Common myeloid progenitor, CD34-positive (primary cell): ENCODE measurements around the gene SPANXN2. TPM values are rescaled to one million over a fixed set of nuclear protein-coding genes. Genes with fewer than 3 reads are reported as not detected.
"Not testable (repeated sequence)": the region's sequence is repeated elsewhere in the genome, so short reads cannot be mapped to it uniquely, and the experiment has no call there.

ENCODE experiments used
- CTCF ChIA-PET: fragments of 350-600 bp; sonication (Branson Sonifier 250); formaldehyde crosslinking; loops from one replicate; lab custom pipeline; 2021; ENCODE audit warnings: antibody characterized with exemption; lab: Charles Lee
- POLR2A ChIA-PET: fragments of 350-600 bp; sonication (Branson Sonifier 250); formaldehyde crosslinking; loops from one replicate; lab custom pipeline; 2021; ENCODE audit warnings: antibody characterized with exemption; lab: Charles Lee
- DNase-seq, 3 donors: peaks; one replicate each; pipeline versions ENCODE4 v3.0.0 to v3.0.0-alpha.2; 2013
- H3K27ac ChIP-seq, 2 experiments: 1 replicate in 1 of 2; 2 replicates in 1 of 2; pipeline ENCODE4 v1.7.0; 2013; ENCODE audit warnings: inconsistent platforms in 2 of 2, low read length in 2 of 2, mild to moderate bottlenecking in 2 of 2, low read depth in 1 of 2, moderate library complexity in 1 of 2; ENCODE audit not compliant: severe bottlenecking in 2 of 2, insufficient read depth in 1 of 2, poor library complexity in 1 of 2
- H3K27me3 ChIP-seq, 5 experiments: replicated peaks in 2 of 5; 1 replicate in 3 of 5; 2 replicates in 2 of 5; pipeline versions ENCODE4 v1.6.1 to v1.7.0; 2013; ENCODE audit warnings: low read length in 4 of 5, mild to moderate bottlenecking in 2 of 5, moderate library complexity in 2 of 5, inconsistent platforms in 1 of 5; ENCODE audit not compliant: insufficient read depth in 5 of 5, control insufficient read depth in 4 of 5
- H3K36me3 ChIP-seq, 4 experiments: 1 replicate in 2 of 4; 2 replicates in 2 of 4; pipeline versions ENCODE4 v1.6.1 to v1.7.0; 2013; ENCODE audit warnings: low read length in 3 of 4, control low read depth in 1 of 4, mild to moderate bottlenecking in 1 of 4; ENCODE audit not compliant: control insufficient read depth in 4 of 4, insufficient read depth in 4 of 4
- H3K4me1 ChIP-seq, 4 experiments: 1 replicate in 3 of 4; 2 replicates in 1 of 4; pipeline versions ENCODE4 v1.6.1 to v1.7.1; 2013; ENCODE audit warnings: low read length in 3 of 4, mild to moderate bottlenecking in 3 of 4, control low read depth in 1 of 4, inconsistent platforms in 1 of 4, moderate library complexity in 1 of 4; ENCODE audit not compliant: control insufficient read depth in 4 of 4, insufficient read depth in 4 of 4; ENCODE audit errors: control extremely low read depth in 1 of 4
- H3K4me3 ChIP-seq, 7 experiments: 1 replicate in 4 of 7; 2 replicates in 3 of 7; pipeline versions ENCODE4 v1.5.1 to v1.7.0; 2013; ENCODE audit warnings: mild to moderate bottlenecking in 7 of 7, low read length in 6 of 7, moderate library complexity in 6 of 7, inconsistent platforms in 2 of 7, low read depth in 2 of 7, control low read depth in 1 of 7; ENCODE audit not compliant: insufficient read depth in 4 of 7, control insufficient read depth in 1 of 7; ENCODE audit errors: extremely low read depth in 1 of 7
- H3K9me3 ChIP-seq, 5 experiments: 1 replicate in 4 of 5; 2 replicates in 1 of 5; pipeline versions ENCODE4 v1.6.1 to v1.7.1; 2013; ENCODE audit warnings: low read length in 4 of 5, mild to moderate bottlenecking in 2 of 5, inconsistent platforms in 1 of 5, low read depth in 1 of 5, moderate library complexity in 1 of 5; ENCODE audit not compliant: control insufficient read depth in 4 of 5, insufficient read depth in 2 of 5; ENCODE audit errors: control extremely low read depth in 1 of 5
- WGBS: methylation state at CpG from one replicate; pipeline ENCODE4 v1.1.5; 2013; ENCODE audit not compliant: insufficient coverage; 5-methylcytosine and 5-hydroxymethylcytosine counted together
- polyA plus RNA-seq: library from polyadenylated mRNA; unstranded; fragments of 120-200 nt; gene quantifications from one replicate; pipeline ENCODE4 v1.2.1, GENCODE V29; 2013

SPANXN2 gene
- not detected for polyA plus RNA-seq

DNA sequence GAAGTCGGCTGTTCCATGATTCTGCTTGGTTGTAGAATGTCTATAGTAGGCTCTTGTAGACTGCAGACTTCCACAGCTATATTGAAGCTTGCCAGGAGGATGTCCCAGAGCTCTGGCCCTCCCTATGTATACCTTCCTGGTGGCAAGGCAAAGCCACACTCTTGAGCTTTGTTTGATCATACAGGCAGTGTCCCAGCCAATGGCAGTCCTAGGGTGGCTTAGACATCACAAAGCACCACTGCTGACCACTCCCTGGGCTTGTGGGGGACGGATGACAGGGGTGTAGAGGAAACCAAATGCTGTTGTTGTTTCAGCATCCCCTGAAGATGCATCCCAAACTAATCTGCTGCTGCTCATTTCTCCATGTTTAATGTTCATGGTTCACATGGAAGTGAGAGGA lies at the start of gene SPANXN2:
SPANXN2 (minus strand) TSS at position 101 of the 400 bp plus-strand sequence; CDS start at position 17, 84 bp downstream.
- H3K27me3 ChIP-seq, H3K27ac ChIP-seq, CTCF ChIA-PET, H3K4me1 ChIP-seq, H3K36me3 ChIP-seq, POLR2A ChIA-PET, H3K4me3 ChIP-seq, DNase-seq, H3K9me3 ChIP-seq: not testable (repeated sequence)
- WGBS: 40% methylated on average over 1 of the region's 2 CpGs

DNA sequence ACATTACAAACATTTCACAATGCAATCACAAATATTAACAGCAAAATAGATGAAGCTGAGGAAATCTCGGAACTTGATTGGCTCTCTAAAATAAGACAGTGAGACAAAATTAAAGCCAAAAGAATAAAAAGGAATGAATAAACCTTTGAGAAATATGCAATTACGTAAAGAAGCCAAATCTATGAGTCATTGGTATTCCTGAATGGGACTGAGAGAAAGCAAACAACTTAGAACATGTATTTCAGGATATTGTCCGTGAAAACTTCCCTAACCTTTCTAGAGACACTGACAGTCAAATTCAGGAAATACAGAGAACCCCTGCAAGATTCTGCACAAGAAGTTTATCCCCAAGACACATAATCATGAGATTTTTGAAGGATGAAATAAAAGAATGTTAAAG lies 48.4 kb upstream of the SPANXN2 start:
- WGBS: 60% methylated on average over 1 of the region's 3 CpGs
- no peak overlapping the region for H3K4me3 ChIP-seq
- CTCF ChIA-PET: no interaction called here

DNA sequence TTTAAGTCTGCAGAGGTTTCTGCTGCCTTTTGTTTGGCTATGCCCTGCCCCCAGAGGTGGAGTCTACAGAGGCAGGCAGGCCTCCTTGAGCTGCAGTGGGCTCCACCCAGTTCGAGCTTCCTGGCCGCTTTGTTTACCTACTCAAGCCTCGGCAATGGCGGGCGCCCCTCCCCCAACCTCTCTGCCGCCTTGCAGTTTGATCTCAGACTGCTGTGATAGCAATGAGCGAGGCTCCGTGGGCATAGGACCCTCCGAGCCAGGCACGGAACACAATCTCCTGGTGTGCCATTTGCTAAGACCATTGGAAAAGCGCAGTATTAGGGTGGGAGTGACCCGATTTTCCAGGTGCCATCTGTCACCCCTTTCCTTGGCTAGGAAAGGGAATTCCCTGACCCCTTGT lies 47.2 kb upstream of the SPANXN2 start:
- H3K36me3 ChIP-seq, H3K27ac ChIP-seq, DNase-seq, H3K27me3 ChIP-seq, CTCF ChIA-PET, H3K9me3 ChIP-seq, POLR2A ChIA-PET, H3K4me1 ChIP-seq, H3K4me3 ChIP-seq: not testable (repeated sequence)
- WGBS: 100% methylated on average over 2 of the region's 12 CpGs

More for the DNA sequence above, 48.4 kb upstream of the SPANXN2 start:
- no peak for DNase-seq
- Histone ChIP-seq H3K4me1 (no peaks in the 10 kb centered on the region), H3K27ac (no peak overlapping the region), H3K27me3 (no peaks in the 10 kb centered on the region), H3K9me3 (no peaks in the 10 kb centered on the region), H3K36me3 (no peaks in the 10 kb centered on the region)
- POLR2A ChIA-PET: no interaction called here

DNA sequence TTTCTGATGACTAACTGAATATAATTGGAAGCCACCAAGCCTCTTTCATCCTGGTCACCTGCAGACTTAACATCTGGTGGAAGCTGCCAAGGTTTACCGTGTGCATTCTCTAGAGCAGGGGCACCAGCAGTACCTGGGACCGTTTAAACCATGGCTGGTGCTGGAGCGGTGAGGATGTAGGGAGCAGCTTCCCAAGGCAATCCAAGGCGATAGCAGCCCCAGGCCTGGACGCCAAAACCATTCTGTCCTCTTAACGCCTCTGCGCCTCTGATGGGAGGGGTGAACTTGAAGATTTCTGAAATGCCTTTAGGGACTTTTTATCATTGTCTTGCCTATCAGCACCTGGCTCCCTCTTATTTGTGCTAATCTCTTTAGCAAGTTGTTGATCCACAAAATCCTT lies 37.3 kb upstream of the SPANXN2 start:
- no peak overlapping the region for H3K4me3 ChIP-seq
- ChIA-PET POLR2A (no interaction called here), CTCF (no interaction called here)
- no peaks in the 10 kb centered on the region for H3K4me1 ChIP-seq
- no peak overlapping the region for H3K27ac ChIP-seq
- no peaks in the 10 kb centered on the region for H3K27me3 ChIP-seq
- 90% methylated on average over 7 of the region's 7 CpGs for WGBS
- H3K36me3 ChIP-seq: no peaks in the 10 kb centered on the region
- no peak for DNase-seq
- no peaks in the 10 kb centered on the region for H3K9me3 ChIP-seq

- POLR2A ChIA-PET: no interaction called here
- 80% methylated on average over 24 of the region's 37 CpGs for WGBS
- CTCF ChIA-PET: no interaction called here
- DNase-seq: no peak
- Histone ChIP-seq H3K4me1 (no peaks in the 10 kb centered on the region), H3K27me3 (no peaks in the 10 kb centered on the region), H3K27ac (no peak overlapping the region), H3K36me3 (no peaks in the 10 kb centered on the region), H3K4me3 (no peak overlapping the region), H3K9me3 (no peaks in the 10 kb centered on the region)
Measured at GRCh38 chrX:143757375-143757774, 36.8 kb upstream of the SPANXN2 start.

- POLR2A ChIA-PET: no interaction called here
- Histone ChIP-seq H3K36me3 (no peaks in the 10 kb centered on the region), H3K4me1 (no peaks in the 10 kb centered on the region), H3K27me3 (no peaks in the 10 kb centered on the region), H3K4me3 (no peak overlapping the region), H3K27ac (no peak overlapping the region), H3K9me3 (no peaks in the 10 kb centered on the region)
- DNase-seq: no peak
- CTCF ChIA-PET: no interaction called here
- WGBS: 67% methylated on average over 3 of the region's 3 CpGs
Measured at GRCh38 chrX:143754183-143754582, 33.6 kb upstream of the SPANXN2 start.

DNA sequence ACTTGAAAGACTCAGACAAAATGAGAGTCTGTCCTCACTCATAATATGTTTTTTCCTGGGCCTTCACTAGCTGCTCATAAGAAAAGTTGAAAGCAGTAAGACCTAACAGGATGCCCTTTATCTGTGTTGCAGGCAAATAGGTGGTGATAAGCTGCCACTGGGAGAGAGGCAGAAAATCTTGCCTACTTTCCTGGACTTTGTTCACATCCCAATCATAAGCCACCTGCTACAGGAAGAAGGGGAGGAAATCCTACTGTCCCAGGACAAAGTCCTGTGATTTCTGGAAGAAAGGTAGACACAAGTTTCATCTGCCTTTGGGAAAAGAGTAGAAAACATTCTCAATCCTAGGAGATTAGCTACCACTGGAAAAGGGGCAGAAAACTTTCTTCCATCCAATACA lies 13.3 kb upstream of the SPANXN2 start:
- CTCF ChIA-PET: no interaction called here
- no peaks in the 10 kb centered on the region for H3K27me3 ChIP-seq
- no peaks in the 10 kb centered on the region for H3K9me3 ChIP-seq
- H3K27ac ChIP-seq: no peak overlapping the region
- H3K4me3 ChIP-seq: no peak overlapping the region
- DNase-seq: no peak
- POLR2A ChIA-PET: no interaction called here
- H3K4me1 ChIP-seq: no peaks in the 10 kb centered on the region
- H3K36me3 ChIP-seq: no peaks in the 10 kb centered on the region
